HepG2 (cell line): ENCODE data around the gene MSMP. TPM values are rescaled to one million over a fixed set of nuclear protein-coding genes. Genes with fewer than 3 reads are reported as not detected.
A peak's percentile ranks its signal among the peaks of the same experiment; 100 is the strongest.

ENCODE experiments used
- ATAC-seq: fragments of 200-7000 bp; cut with Tn5 transposase; 3 replicates; pipeline ENCODE4 v1.9.1; 2020; ENCODE audit warnings: mild to moderate bottlenecking, moderate library complexity
- BruUV-seq: library from RNA; stranded (reverse); fragments of 400-500 nt; replicated peaks from 2 replicates; lab custom pipeline; 2021; lab: Mats Ljungman, UMichigan
- CTCF ChIA-PET: fragments of 300-600 bp; formaldehyde crosslinking; extraction: SDS; loops from one replicate; lab custom pipeline; 2021; ENCODE audit warnings: low total read pairs, inconsistent platforms, low intra/inter-chr PET ratio; lab: Yijun Ruan, JAX
- POLR2A ChIA-PET: fragments of 350-600 bp; sonication (Branson Sonifier 250); formaldehyde crosslinking; loops from one replicate; lab custom pipeline; 2020; ENCODE audit warnings: antibody characterized with exemption, inconsistent platforms; lab: Yijun Ruan, JAX
- DNase-seq: peaks from one replicate; pipeline ENCODE4 v3.0.0-alpha.2; 2015; ENCODE audit warnings: low spot score
- FAIRE-seq: peaks from 3 replicates; lab custom pipeline; 2011; peaks lifted over from hg19 to GRCh38; lab: Jason Lieb, UNC
- H2AFZ ChIP-seq: one replicate; pipeline ENCODE4 v1.6.1; 2011; ENCODE audit warnings: low read length, inconsistent platforms
- H3K27ac ChIP-seq: fragments of 300-600 bp; 3 replicates; pipeline ENCODE4 v1.8.0; 2011; ENCODE audit warnings: mixed run types, mild to moderate bottlenecking, mixed read lengths, low read length, inconsistent platforms; ENCODE audit not compliant: insufficient read depth; ENCODE audit errors: extremely low read length
- H3K27me3 ChIP-seq, 2 experiments: fragments of 200-600 bp in 1 of 2; 2 replicates in 1 of 2; 3 replicates in 1 of 2; pipeline versions ENCODE4 v1.6.0 to v1.8.0; 2011; ENCODE audit warnings: low read length in 2 of 2, mild to moderate bottlenecking in 2 of 2, moderate library complexity in 2 of 2, inconsistent platforms in 1 of 2; ENCODE audit not compliant: insufficient read depth in 2 of 2, control insufficient read depth in 1 of 2
- H3K36me3 ChIP-seq, 2 experiments: fragments of 200-600 bp in 1 of 2; replicated peaks in 1 of 2; 2 replicates in 1 of 2; 3 replicates in 1 of 2; pipeline versions ENCODE4 v1.5.1 to v1.8.0; 2011; ENCODE audit warnings: low read length in 2 of 2, inconsistent platforms in 1 of 2; ENCODE audit not compliant: insufficient read depth in 2 of 2, control insufficient read depth in 1 of 2
- H3K4me1 ChIP-seq: 2 replicates; pipeline ENCODE4 v1.5.1; 2012; ENCODE audit warnings: low read length, inconsistent platforms; ENCODE audit not compliant: insufficient read depth
- H3K4me2 ChIP-seq: 2 replicates; pipeline ENCODE4 v1.6.0; 2011; ENCODE audit warnings: low read depth, low read length, inconsistent platforms
- H3K4me3 ChIP-seq, 3 experiments: fragments of 200-600 bp in 1 of 3; sonication (generic), shearing (Covaris generic) in 1 of 3; replicated peaks in 1 of 3; 2 replicates each; pipeline ENCODE4 v1.5.1; 2011 to 2016; ENCODE audit warnings: low read length in 3 of 3, inconsistent platforms in 2 of 3, low read depth in 2 of 3, mild to moderate bottlenecking in 2 of 3, control low read depth in 1 of 3, mixed read lengths in 1 of 3; ENCODE audit not compliant: insufficient read depth in 1 of 3
- H3K79me2 ChIP-seq: one replicate; pipeline ENCODE4 v1.6.1; 2011; ENCODE audit warnings: low read length, inconsistent platforms; ENCODE audit not compliant: insufficient read depth
- H3K9ac ChIP-seq: 2 replicates; pipeline ENCODE4 v1.6.0; 2011; ENCODE audit warnings: mild to moderate bottlenecking, low read depth, low read length, inconsistent platforms; ENCODE audit not compliant: insufficient read depth
- H3K9me3 ChIP-seq: 2 replicates; pipeline ENCODE4 v1.5.1; 2012; ENCODE audit warnings: mild to moderate bottlenecking, low read length
- H4K20me1 ChIP-seq: 2 replicates; pipeline ENCODE4 v1.6.0; 2011; ENCODE audit warnings: inconsistent platforms, mild to moderate bottlenecking, low read length, moderate library complexity; ENCODE audit not compliant: insufficient read depth
- ASH2L ChIP-seq: fragments of 300-600, 200-600 bp; sonication (generic); IDR thresholded peaks from 2 replicates; pipeline ENCODE4 v1.7.0; 2017; ENCODE audit warnings: low read depth, mild to moderate bottlenecking, moderate library complexity, mixed read lengths, low read length; ENCODE audit not compliant: insufficient read length
- CBX1 ChIP-seq: IDR thresholded peaks from one replicate; pipeline ENCODE4 v1.6.1; 2016; ENCODE audit warnings: antibody characterized with exemption, low read depth
- GATA4 ChIP-seq: sonication (generic); IDR thresholded peaks from 2 replicates; pipeline ENCODE4 v1.6.1; 2016; ENCODE audit warnings: antibody characterized with exemption, low read depth, borderline replicate concordance
- GFI1 ChIP-seq: sonication (generic); formaldehyde crosslinking; IDR thresholded peaks from 2 replicates; pipeline ENCODE4 v1.5.0; 2020; ENCODE audit warnings: missing genetic modification reagents, mild to moderate bottlenecking, borderline replicate concordance
- KLF15 ChIP-seq: sonication (generic); formaldehyde crosslinking; IDR thresholded peaks from 2 replicates; pipeline ENCODE4 v1.8.1; 2023; ENCODE audit warnings: borderline replicate concordance, mild to moderate bottlenecking, inconsistent platforms, missing genetic modification reagents, mixed read lengths
- MAFG ChIP-seq: sonication (generic); formaldehyde crosslinking; IDR thresholded peaks from 2 replicates; pipeline ENCODE4 v1.5.1; 2020; ENCODE audit warnings: mild to moderate bottlenecking, missing genetic modification reagents
- SCMH1 ChIP-seq: sonication (generic); formaldehyde crosslinking; IDR thresholded peaks from 2 replicates; pipeline ENCODE4 v1.9.0; 2021; ENCODE audit warnings: missing genetic modification reagents, mild to moderate bottlenecking, borderline replicate concordance
- SMARCC2 ChIP-seq: fragments of 450-650 bp; IDR thresholded peaks from 2 replicates; pipeline ENCODE4 v1.6.1; 2017; ENCODE audit warnings: antibody characterized with exemption, mild to moderate bottlenecking
- SNAPC2 ChIP-seq: sonication (generic); formaldehyde crosslinking; IDR thresholded peaks from 2 replicates; pipeline ENCODE4 v1.8.1; 2022; ENCODE audit warnings: mild to moderate bottlenecking, missing genetic modification reagents
- SRSF9 ChIP-seq: fragments of 200-400 bp; formaldehyde crosslinking; IDR thresholded peaks from 2 replicates; pipeline ENCODE4 v1.6.1; 2018; ENCODE audit warnings: borderline replicate concordance, mild to moderate bottlenecking, low read depth, low read length; ENCODE audit not compliant: insufficient read depth, poor library complexity, severe bottlenecking
- YEATS4 ChIP-seq: sonication (generic); formaldehyde crosslinking; IDR thresholded peaks from 2 replicates; pipeline ENCODE4 v1.4.0; 2020; ENCODE audit warnings: missing genetic modification reagents, borderline replicate concordance
- ZFP82 ChIP-seq: sonication (generic); formaldehyde crosslinking; IDR thresholded peaks from 2 replicates; pipeline ENCODE4 v1.5.1; 2020; ENCODE audit warnings: mild to moderate bottlenecking, missing genetic modification reagents, borderline replicate concordance
- ZNF251 ChIP-seq: sonication (generic); formaldehyde crosslinking; IDR thresholded peaks from 2 replicates; pipeline ENCODE4 v1.9.0; 2021; ENCODE audit warnings: mild to moderate bottlenecking, missing genetic modification reagents
- ZNF550 ChIP-seq: sonication (generic); formaldehyde crosslinking; IDR thresholded peaks from 2 replicates; pipeline ENCODE4 v1.4.0; 2020; ENCODE audit warnings: mild to moderate bottlenecking, missing genetic modification reagents, borderline replicate concordance
- ZNF615 ChIP-seq: sonication (generic); formaldehyde crosslinking; IDR thresholded peaks from 2 replicates; pipeline ENCODE4 v1.5.0; 2020; ENCODE audit warnings: mild to moderate bottlenecking, missing genetic modification reagents, borderline replicate concordance
- ZNF788 ChIP-seq: sonication (generic); formaldehyde crosslinking; IDR thresholded peaks from 2 replicates; pipeline ENCODE4 v1.5.0; 2020; ENCODE audit warnings: mild to moderate bottlenecking, missing genetic modification reagents, borderline replicate concordance
- WGBS: methylation state at CpG from one replicate; pipeline ENCODE4 v1.1.6; 2017; ENCODE audit warnings: low lambda C conversion rate; 5-methylcytosine and 5-hydroxymethylcytosine counted together
- in situ Hi-C: cut with HindIII; loops from 2 replicates; pipeline ENCODE4 v1.10.0; 2017; ENCODE audit warnings: low pct_unique_long_range_greater_than_20kb; ENCODE audit not compliant: extremely low pct_ligation_motif_present
- intact Hi-C: fragments of 100-400 bp; cut with micrococcal nuclease; formaldehyde crosslinking; loops from one replicate; pipeline ENCODE4 v1.10.0; 2022; ENCODE audit not compliant: unreplicated experiment
- polyA plus RNA-seq, 8 experiments: library from polyadenylated mRNA; depleted of rRNA in 3 of 8; stranded (reverse) in 7 of 8; unstranded in 1 of 8; fragments of >200 nt; fragmentation: Illumina TruSeq in 4 of 8; extraction: Trizol in 4 of 8; gene quantifications; 2 replicates each; pipeline versions ENCODE4 v1.2.1 to v1.2.3, GENCODE V29; 2011 to 2016; ENCODE audit warnings: low read depth in 4 of 8, missing spikeins in 1 of 8, mixed read lengths in 1 of 8; ENCODE audit not compliant: insufficient read depth in 1 of 8
- total RNA-seq, 5 experiments: library from RNA; depleted of rRNA; stranded (reverse); fragments of >200 nt; fragmentation: Illumina TruSeq; extraction: Trizol; gene quantifications; 2 replicates each; pipeline ENCODE4 v1.2.3, GENCODE V29; 2016; ENCODE audit warnings: low read depth in 1 of 5
- TF ChIP-seq, protein P1 (sequence below): sonication (generic); formaldehyde crosslinking; IDR thresholded peaks from one replicate; pipeline ENCODE4 v1.5.1; 2020; ENCODE audit warnings: mild to moderate bottlenecking, missing genetic modification reagents; ENCODE audit errors: not compliant biosample characterization

The MSMP gene
- total and polyA plus RNA-seq, 2 of the 13 experiments (the other 11 are each of a cell fraction or from before 2014, with no cell fraction given), result 0.24 to 0.46 TPM

- H3K9ac ChIP-seq, result no peak overlapping the region; the same call in 1 of the 2 replicates
- in situ Hi-C loops (no loop called here), intact Hi-C loops (no loop called here)
- no TSS peak for BruUV-seq
- POLR2A ChIA-PET, result interaction anchor here (0.7 to 2.0 kb wide), 3 partner anchors 9 to 56 kb away, joined by 3 to 9 read pairs (median 5); partner anchors contain the start of genes CREB3, GBA2, RGP1 and TLN1
- H3K4me3 ChIP-seq, result no peak overlapping the region; a peak in 1 of 6 replicates
- H3K4me2 ChIP-seq, result peak overlapping the region; percentile 95
- peaks cover 41% of the 10 kb centered on the region for H3K79me2 ChIP-seq
- ATAC-seq (no peak), DNase-seq (no peak), FAIRE-seq (no peak)
- no peaks in the 10 kb centered on the region for H3K9me3 ChIP-seq
- H4K20me1 ChIP-seq, result no peaks in the 10 kb centered on the region
- peaks cover under 1 to 4% of the 10 kb centered on the region in 2 experiments; a peak in 2 of 5 replicates for H3K36me3 ChIP-seq
- no peak overlapping the region for H2AFZ ChIP-seq
- CTCF ChIA-PET, result no interaction called here
- peaks cover 33% of the 10 kb centered on the region for H3K4me1 ChIP-seq
- 88% methylated on average over 3 of the region's 3 CpGs for WGBS
- no peaks in the 10 kb centered on the region; a peak in 1 of 5 replicates for H3K27me3 ChIP-seq
- no peak overlapping the region for H3K27ac ChIP-seq
- TF ChIP-seq SCMH1 (no peak), ZNF251 (CRISPR knock-in tag) (no peak), ZNF550 (no peak), SNAPC2 (CRISPR knock-in tag) (no peak), ZNF615 (CRISPR knock-in tag) (no peak), GFI1 (CRISPR knock-in tag) (no peak), YEATS4 (CRISPR knock-in tag) (no peak), CBX1 (no peak), SMARCC2 (no peak), ASH2L (no peak), KLF15 (CRISPR knock-in tag) (no peak), SRSF9 (no peak), ZFP82 (CRISPR knock-in tag) (no peak), ZNF788 (CRISPR knock-in tag) (no peak), GATA4 (no peak), MAFG (no peak)
- TF ChIP-seq, protein P1, sequence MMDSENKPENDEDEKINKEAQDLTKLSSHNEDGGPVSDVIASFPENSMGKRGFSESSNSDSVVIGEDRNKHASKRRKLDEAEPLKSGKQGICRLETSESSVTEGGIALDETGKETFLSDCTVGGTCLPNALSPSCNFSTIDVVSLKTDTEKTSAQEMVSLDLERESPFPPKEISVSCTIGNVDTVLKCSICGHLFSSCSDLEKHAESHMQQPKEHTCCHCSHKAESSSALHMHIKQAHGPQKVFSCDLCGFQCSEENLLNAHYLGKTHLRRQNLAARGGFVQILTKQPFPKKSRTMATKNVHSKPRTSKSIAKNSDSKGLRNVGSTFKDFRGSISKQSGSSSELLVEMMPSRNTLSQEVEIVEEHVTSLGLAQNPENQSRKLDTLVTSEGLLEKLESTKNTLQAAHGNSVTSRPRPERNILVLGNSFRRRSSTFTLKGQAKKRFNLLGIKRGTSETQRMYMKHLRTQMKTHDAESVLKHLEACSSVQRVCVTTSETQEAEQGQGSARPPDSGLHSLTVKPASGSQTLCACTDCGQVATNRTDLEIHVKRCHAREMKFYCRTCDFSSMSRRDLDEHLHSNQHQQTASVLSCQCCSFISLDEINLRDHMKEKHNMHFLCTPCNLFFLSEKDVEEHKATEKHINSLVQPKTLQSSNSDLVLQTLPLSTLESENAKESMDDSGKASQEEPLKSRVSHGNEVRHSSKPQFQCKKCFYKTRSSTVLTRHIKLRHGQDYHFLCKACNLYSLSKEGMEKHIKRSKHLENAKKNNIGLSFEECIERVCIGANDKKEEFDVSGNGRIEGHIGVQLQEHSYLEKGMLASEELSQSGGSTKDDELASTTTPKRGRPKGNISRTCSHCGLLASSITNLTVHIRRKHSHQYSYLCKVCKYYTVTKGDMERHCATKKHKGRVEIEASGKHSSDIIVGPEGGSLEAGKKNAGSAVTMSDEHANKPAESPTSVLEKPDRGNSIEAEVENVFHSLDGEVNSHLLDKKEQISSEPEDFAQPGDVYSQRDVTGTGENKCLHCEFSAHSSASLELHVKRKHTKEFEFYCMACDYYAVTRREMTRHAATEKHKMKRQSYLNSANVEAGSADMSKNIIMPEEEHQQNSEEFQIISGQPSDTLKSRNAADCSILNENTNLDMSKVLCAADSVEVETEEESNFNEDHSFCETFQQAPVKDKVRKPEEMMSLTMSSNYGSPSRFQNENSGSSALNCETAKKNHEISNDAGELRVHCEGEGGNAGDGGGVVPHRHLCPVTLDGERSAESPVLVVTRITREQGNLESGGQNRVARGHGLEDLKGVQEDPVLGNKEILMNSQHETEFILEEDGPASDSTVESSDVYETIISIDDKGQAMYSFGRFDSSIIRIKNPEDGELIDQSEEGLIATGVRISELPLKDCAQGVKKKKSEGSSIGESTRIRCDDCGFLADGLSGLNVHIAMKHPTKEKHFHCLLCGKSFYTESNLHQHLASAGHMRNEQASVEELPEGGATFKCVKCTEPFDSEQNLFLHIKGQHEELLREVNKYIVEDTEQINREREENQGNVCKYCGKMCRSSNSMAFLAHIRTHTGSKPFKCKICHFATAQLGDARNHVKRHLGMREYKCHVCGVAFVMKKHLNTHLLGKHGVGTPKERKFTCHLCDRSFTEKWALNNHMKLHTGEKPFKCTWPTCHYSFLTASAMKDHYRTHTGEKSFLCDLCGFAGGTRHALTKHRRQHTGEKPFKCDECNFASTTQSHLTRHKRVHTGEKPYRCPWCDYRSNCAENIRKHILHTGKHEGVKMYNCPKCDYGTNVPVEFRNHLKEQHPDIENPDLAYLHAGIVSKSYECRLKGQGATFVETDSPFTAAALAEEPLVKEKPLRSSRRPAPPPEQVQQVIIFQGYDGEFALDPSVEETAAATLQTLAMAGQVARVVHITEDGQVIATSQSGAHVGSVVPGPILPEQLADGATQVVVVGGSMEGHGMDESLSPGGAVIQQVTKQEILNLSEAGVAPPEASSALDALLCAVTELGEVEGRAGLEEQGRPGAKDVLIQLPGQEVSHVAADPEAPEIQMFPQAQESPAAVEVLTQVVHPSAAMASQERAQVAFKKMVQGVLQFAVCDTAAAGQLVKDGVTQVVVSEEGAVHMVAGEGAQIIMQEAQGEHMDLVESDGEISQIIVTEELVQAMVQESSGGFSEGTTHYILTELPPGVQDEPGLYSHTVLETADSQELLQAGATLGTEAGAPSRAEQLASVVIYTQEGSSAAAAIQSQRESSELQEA (CRISPR knock-in tag), result no peak
Measured at GRCh38 chr9:35758475-35759050, 4.5 kb upstream of the MSMP start.
